HG02840 (cell line): ENCODE measurements around the gene RUFY1.
A peak's percentile ranks its signal among the peaks of the same experiment; 100 is the strongest.
"Not testable (repeated sequence)": the region's sequence is repeated elsewhere in the genome, so short reads cannot be mapped to it uniquely, and the experiment has no call there.

Experiments
- ATAC-seq: cut with Tn5 transposase; IDR thresholded peaks from one replicate; pipeline ENCODE4 v1.9.1; 2021; ENCODE audit warnings: mild to moderate bottlenecking, moderate library complexity, moderate number of reproducible peaks; ENCODE audit not compliant: unreplicated experiment, low FRiP score

The RUFY1 gene

GRCh38 chr5:179550511-179551342 lies at the start of gene RUFY1:
TSS of gene RUFY1 (plus strand) at chr5:179550554. CDS start at chr5:179550570, 16 bp downstream.
- peak; percentile 79 for ATAC-seq

- ATAC-seq: not testable (repeated sequence)
Measured at GRCh38 chr5:179501997-179502396, 48.4 kb upstream of the RUFY1 start.

- not testable (repeated sequence) for ATAC-seq
Measured at GRCh38 chr5:179502420-179502819, 47.9 kb upstream of the RUFY1 start.

- no peak for ATAC-seq
Measured at GRCh38 chr5:179504191-179504590, 46.2 kb upstream of the RUFY1 start.

- ATAC-seq: no peak
Measured at GRCh38 chr5:179504600-179505396, 45.6 kb upstream of the RUFY1 start.

GRCh38 chr5:179505636-179506261 lies 44.6 kb upstream of the RUFY1 start:
- ATAC-seq: no peak

GRCh38 chr5:179509239-179509638 lies 41.1 kb upstream of the RUFY1 start:
- ATAC-seq: no peak

GRCh38 chr5:179509845-179510244 lies 40.5 kb upstream of the RUFY1 start:
- ATAC-seq: no peak

- no peak for ATAC-seq
Measured at GRCh38 chr5:179512452-179513000, 37.8 kb upstream of the RUFY1 start.

- ATAC-seq: not testable (repeated sequence)
Measured at GRCh38 chr5:179515501-179515900, 34.9 kb upstream of the RUFY1 start.

GRCh38 chr5:179516221-179516620 lies 34.1 kb upstream of the RUFY1 start:
- no peak for ATAC-seq

GRCh38 chr5:179517746-179518145 lies 32.6 kb upstream of the RUFY1 start:
- not testable (repeated sequence) for ATAC-seq

- ATAC-seq: not testable (repeated sequence)
Measured at GRCh38 chr5:179518369-179518768, 32.0 kb upstream of the RUFY1 start.

- not testable (repeated sequence) for ATAC-seq
Measured at GRCh38 chr5:179519416-179520070, 30.8 kb upstream of the RUFY1 start.

- not testable (repeated sequence) for ATAC-seq
Measured at GRCh38 chr5:179522107-179522506, 28.2 kb upstream of the RUFY1 start.

- ATAC-seq: no peak
Measured at GRCh38 chr5:179526978-179527377, 23.4 kb upstream of the RUFY1 start.

GRCh38 chr5:179530069-179530998 lies 20.0 kb upstream of the RUFY1 start:
- ATAC-seq: no peak

GRCh38 chr5:179533024-179533423 lies 17.3 kb upstream of the RUFY1 start:
- no peak for ATAC-seq

- ATAC-seq: no peak
Measured at GRCh38 chr5:179533907-179534306, 16.4 kb upstream of the RUFY1 start.
